Articular chondrocyte of knee joint (primary cell): ENCODE data around the gene ZNF492. TPM values are rescaled to one million over a fixed set of nuclear protein-coding genes. Genes with fewer than 3 reads are reported as not detected.

Experiments used
- small RNA-seq: library from RNA; depleted of rRNA; stranded (forward); fragments of <200 nt; gene quantifications from one replicate; pipeline ENCODE3, GENCODE V24; 2012
- total RNA-seq: library from RNA; depleted of rRNA; stranded (reverse); fragments of >200 nt; gene quantifications from 2 replicates; pipeline ENCODE4 v1.2.3, GENCODE V29; 2012

Gene ZNF492
- total RNA-seq, result 0.39 and 0.76 TPM in 2 replicates

GRCh38 chr19:22633706-22634449 is at the start of gene ZNF492:
TSS of gene ZNF492 (plus strand) at chr19:22634324. CDS start at chr19:22653400, 19,076 bp downstream.

Small RNA genes lying within 50 kb of the gene (small RNA-seq; reads per million reads assigned to genes)
- gene AC011467.2, result not detected

Other genes with a start within 250 kb of the ZNF492 start
- 0.54 and 0.65 TPM in 2 replicates for gene ZNF98, start 212.0 kb upstream of the ZNF492 start, total RNA-seq
- under 0.01 TPM in 2 replicates for gene ZNF99, start 149.8 kb downstream of the ZNF492 start, total RNA-seq
- not detected in 2 replicates for gene ZNF723, start 198.0 kb downstream of the ZNF492 start, total RNA-seq